Activated CD4-positive, alpha-beta T cell treated with anti-CD3 and anti-CD28 coated beads, Interleukin-2, amount 50 U/mL, for 24 hours (primary cell): ENCODE measurements around the gene NXF3.
"Not testable (repeated sequence)": the region's sequence is repeated elsewhere in the genome, so short reads cannot be mapped to it uniquely, and the experiment has no call there.

ENCODE experiments used
- DNase-seq, 2 donors: peaks; one replicate each; pipeline ENCODE4 v3.0.0-alpha.2; 2020; ENCODE audit warnings: low read depth in 1 of 2, low spot score in 1 of 2

The NXF3 gene

GRCh38 chrX:103052625-103053024, 40.3 kb downstream of the NXF3 start:
- DNase-seq: no peak

DNA sequence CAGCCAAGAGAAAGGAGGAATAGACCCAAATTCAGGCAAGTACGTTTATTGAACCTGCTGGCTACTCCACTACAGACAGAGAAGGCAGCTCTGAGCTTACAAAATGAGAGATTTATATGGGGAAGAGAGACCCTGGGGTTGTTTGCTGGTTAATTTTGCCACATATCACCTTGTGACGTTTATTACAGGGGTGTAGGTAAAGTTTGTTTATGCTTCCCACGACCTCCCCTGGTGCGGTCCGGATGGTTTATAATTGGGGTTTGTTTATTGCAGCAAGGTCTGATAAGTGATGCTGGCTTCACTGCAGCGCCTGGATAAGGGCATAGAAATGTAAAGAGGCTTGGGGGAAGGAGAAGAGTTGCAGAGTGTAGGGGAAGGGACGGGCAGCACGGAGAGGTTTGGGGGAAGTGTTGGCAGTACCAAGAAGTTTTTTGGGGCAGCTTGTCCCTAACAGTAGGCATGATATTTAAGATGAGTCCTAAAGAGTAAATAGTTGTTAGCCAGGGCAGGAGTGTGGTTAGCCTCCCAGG, 41.6 kb downstream of the NXF3 start:
- DNase-seq: no peak

DNA sequence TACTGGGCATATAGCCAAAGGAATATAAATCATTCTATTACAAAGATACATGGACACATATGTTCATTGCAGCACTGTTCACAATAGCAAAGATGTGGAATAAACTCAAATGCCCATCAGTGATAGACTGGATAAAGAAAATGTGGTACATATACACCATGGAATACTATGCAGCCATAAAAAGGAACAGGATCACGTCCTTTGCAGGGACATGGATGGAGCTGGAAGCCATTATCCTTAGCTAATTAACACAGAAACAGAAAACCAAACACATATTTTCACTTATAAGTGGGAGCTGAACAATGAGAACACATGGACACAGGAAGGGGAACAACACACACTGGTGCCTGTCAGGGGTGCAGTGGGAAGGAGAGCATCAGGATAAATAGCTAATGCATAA, 59.6 kb downstream of the NXF3 start:
- DNase-seq: not testable (repeated sequence)
